Activated CD4-positive, alpha-beta T cell treated with anti-CD3 and anti-CD28 coated beads, Interleukin-2, amount 10 ng/mL, durations not matched to agents 24 days and 14 days (primary cell): Measurements from ENCODE around the gene EGLN1. TPM values are rescaled to one million over a fixed set of nuclear protein-coding genes. Genes with fewer than 3 reads are reported as not detected.

ENCODE experiments used
- DNase-seq: peaks from one replicate; pipeline ENCODE4 v3.0.0; 2022
- H3K27ac Mint-ChIP-seq: one replicate; pipeline ENCODE4 v1.8.0; 2022; ENCODE audit warnings: mild to moderate bottlenecking, mixed read lengths
- H3K27me3 Mint-ChIP-seq: one replicate; pipeline ENCODE4 v1.8.0; 2022; ENCODE audit warnings: mixed read lengths
- H3K36me3 Mint-ChIP-seq: one replicate; pipeline ENCODE4 v1.8.0; 2022; ENCODE audit warnings: low read depth, mild to moderate bottlenecking, mixed read lengths
- H3K4me1 Mint-ChIP-seq: one replicate; pipeline ENCODE4 v1.8.0; 2021; ENCODE audit warnings: mixed read lengths
- H3K4me3 Mint-ChIP-seq: one replicate; pipeline ENCODE4 v1.8.0; 2022; ENCODE audit warnings: mild to moderate bottlenecking, moderate library complexity, mixed read lengths
- H3K9me3 Mint-ChIP-seq: one replicate; pipeline ENCODE4 v1.8.0; 2021; ENCODE audit warnings: mixed read lengths
- intact Hi-C: fragments of 100-400 bp; cut with micrococcal nuclease; formaldehyde crosslinking; loops from one replicate; pipeline ENCODE4 v1.15.1; 2023
- total RNA-seq: library from RNA; stranded (reverse); gene quantifications from 2 replicates; pipeline ENCODE4 v1.2.3, GENCODE V29; 2022

The EGLN1 gene
- total RNA-seq, 1 donor from 2014 or later = 21.4 TPM

DNA sequence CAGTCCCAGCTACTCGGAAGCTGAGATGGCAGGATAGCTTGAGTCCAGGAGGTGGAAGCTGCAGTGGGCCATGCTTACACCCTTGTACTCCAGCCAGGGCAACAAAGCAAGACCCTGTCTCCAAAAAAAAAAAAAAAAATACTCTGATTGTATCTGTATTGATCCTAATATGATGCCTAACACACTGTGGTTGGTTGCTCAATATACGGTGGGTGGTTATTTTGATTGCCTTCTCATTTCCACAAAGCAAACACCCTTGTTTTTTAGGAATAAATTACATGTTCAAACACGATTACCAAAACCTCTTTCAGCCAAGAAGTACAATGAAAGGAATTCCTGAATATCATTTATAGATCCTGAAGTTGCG lies 3.4 kb downstream of the EGLN1 start:
- Mint-ChIP-seq H3K27me3 (peaks cover 3% of the 10 kb centered on the region), H3K4me1 (peaks cover 61% of the 10 kb centered on the region), H3K4me3 (peak overlapping the region; percentile 98), H3K36me3 (peaks cover 36% of the 10 kb centered on the region), H3K9me3 (no peaks in the 10 kb centered on the region), H3K27ac (no peak overlapping the region)
- DNase-seq = no peak
- intact Hi-C loops = no loop called here

DNA sequence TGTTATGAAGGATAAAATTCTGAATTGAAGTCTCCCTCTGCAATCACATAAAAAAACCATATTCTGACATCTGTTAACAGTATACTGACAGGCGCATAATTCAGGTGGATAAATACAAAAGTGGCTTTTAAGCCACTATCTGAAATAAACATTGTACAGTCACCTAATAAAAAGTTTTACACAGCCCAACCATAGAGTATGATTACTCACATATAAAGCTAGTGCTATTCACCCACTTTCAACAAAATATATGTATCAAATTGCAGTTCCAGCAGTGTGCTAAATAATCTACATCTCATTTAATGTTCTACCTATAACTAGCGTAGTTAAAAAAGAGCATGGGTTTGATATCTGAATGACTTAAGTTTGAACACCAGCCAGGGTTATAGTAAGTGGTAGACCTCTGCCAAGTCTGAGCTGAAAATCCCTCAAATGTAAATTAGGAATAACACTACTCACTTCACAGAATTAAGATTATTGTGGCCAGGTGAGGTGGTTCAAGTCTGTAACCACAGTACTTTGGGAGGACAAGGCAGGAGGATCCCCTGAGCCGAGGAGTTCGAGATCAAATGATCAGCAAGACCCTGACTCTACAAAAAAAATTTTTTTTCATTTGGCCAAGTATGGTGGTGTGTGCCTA lies 3.9 kb downstream of the EGLN1 start:
- H3K36me3 Mint-ChIP-seq = peaks cover 41% of the 10 kb centered on the region
- intact Hi-C loops = no loop called here

DNA sequence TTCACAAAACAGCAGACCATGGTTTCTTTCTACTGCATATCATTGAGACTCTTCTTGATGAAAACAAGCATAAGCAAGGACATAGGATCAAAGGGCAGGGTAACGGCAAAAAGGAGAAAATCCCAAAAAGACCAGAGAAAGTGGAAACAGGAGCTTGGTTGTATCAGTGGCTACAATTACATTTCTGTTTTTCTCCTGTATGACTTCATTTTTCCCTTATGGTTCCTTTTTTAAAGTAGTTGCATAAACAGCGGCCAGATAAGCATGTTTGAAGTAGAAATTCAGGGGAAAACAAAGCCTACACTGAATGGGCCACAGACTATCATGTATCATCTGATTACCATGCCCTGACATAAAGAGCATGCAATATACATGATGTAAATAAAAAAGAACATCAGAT lies 4.6 kb downstream of the EGLN1 start:
- Mint-ChIP-seq H3K4me1 (peaks cover 65% of the 10 kb centered on the region), H3K36me3 (peaks cover 48% of the 10 kb centered on the region), H3K9me3 (no peaks in the 10 kb centered on the region), H3K27me3 (no peaks in the 10 kb centered on the region), H3K4me3 (peak overlapping the region; percentile 61), H3K27ac (no peak overlapping the region)
- no peak for DNase-seq
- intact Hi-C loops = no loop called here

More for the DNA sequence above, 3.9 kb downstream of the EGLN1 start:
- H3K4me1 Mint-ChIP-seq = peaks cover 64% of the 10 kb centered on the region
- no peaks in the 10 kb centered on the region for H3K27me3 Mint-ChIP-seq
- H3K4me3 Mint-ChIP-seq = peak overlapping the region; percentile 98
- H3K9me3 Mint-ChIP-seq = no peaks in the 10 kb centered on the region
- no peak overlapping the region for H3K27ac Mint-ChIP-seq
- no peak for DNase-seq

DNA sequence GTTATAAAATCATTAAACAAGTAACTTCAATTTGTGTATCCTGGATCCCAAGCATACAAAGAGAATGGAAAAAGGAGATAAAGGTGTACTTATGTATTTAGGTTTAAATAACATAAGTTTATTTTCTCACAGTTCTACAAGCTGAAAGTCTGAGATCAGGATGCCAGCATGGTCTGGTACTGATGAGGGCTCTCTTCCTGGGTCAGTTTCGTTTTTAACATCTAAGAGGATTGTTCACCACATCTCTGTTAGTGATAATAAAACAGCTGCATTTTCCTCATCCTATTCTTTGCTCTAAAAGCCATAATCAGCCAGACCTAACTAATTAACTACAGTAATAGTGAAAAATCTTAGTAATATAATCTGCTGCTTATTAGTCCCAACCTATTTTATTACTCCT lies 5.2 kb downstream of the EGLN1 start:
- Mint-ChIP-seq H3K36me3 (peaks cover 53% of the 10 kb centered on the region), H3K27me3 (no peaks in the 10 kb centered on the region), H3K9me3 (no peaks in the 10 kb centered on the region), H3K4me3 (peak overlapping the region; percentile 61), H3K27ac (no peak overlapping the region), H3K4me1 (peaks cover 69% of the 10 kb centered on the region)
- intact Hi-C loops = no loop called here
- DNase-seq = no peak

DNA sequence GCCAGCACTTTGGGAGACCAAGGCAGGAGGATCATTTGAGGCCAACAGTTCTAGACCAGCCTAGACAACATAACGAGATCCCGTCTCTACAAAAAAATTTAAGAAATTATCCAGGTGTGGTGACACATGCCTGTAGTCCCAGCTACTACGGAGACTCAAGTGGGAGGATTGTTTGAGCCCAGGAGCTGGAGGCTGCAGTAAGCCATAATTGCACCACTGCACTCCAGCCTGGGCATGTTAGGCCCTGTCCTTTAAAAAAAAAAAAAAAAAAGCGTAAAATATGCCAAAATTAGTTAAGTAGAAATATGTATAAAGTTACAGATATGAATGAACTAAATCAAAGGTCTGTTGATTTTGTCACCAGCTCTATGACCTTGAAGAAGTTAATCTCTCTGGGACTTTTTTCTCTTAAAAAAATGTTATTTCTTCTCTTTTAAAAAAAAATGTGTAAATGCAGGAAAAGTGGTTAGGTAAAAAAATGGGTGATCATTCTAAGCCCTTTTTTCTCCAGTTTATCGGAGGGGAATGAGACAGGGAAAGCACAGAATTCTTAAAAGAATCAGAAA lies 7.0 kb downstream of the EGLN1 start:
- no peaks in the 10 kb centered on the region for H3K9me3 Mint-ChIP-seq
- intact Hi-C loops = no loop called here
- H3K4me1 Mint-ChIP-seq = peaks cover 64% of the 10 kb centered on the region
- H3K36me3 Mint-ChIP-seq = peaks cover 51% of the 10 kb centered on the region
- H3K27me3 Mint-ChIP-seq = no peaks in the 10 kb centered on the region
- H3K27ac Mint-ChIP-seq = no peak overlapping the region
- no peak for DNase-seq
- H3K4me3 Mint-ChIP-seq = no peak overlapping the region

DNA sequence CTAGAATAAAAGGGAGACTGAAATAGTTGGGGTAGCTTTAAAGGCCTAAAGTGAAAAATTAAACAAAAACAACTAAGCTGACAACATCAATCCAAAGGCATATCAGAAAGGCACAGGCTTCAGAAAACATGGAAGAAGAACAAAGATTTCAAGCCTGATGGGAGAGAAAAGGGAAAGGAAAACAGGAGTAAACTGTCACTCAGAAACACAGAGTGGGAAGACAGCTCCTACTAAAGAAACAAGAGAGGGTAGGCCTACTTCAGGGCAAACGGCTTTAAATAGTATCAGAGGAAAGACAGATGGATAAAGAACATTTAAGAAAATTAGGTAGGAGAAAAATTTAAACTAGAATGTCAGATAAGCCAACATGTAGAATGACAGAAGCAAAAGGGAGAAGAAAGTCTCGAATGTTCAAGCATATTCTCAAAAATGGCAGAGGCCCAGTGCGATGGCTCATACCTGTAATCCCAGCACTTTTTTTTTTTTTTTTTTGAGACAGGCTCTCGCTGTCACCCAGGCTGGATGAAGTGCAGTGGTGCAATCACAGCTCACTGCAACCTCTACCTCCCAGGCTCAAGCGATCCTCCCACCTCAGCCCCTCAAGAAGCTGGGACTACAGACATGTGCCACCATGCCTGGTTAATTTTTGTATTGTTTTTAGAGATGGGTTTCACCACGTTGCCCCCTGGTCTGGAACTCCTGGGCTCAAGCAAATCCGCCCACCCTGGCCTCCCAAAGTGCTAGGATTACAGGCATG lies 7.6 kb downstream of the EGLN1 start:
- intact Hi-C loops = no loop called here
- Mint-ChIP-seq H3K27ac (peak overlapping the region; percentile 26), H3K4me3 (peak overlapping the region; percentile 25), H3K9me3 (no peaks in the 10 kb centered on the region), H3K36me3 (peaks cover 45% of the 10 kb centered on the region), H3K27me3 (no peaks in the 10 kb centered on the region), H3K4me1 (peaks cover 58% of the 10 kb centered on the region)
- DNase-seq = no peak

DNA sequence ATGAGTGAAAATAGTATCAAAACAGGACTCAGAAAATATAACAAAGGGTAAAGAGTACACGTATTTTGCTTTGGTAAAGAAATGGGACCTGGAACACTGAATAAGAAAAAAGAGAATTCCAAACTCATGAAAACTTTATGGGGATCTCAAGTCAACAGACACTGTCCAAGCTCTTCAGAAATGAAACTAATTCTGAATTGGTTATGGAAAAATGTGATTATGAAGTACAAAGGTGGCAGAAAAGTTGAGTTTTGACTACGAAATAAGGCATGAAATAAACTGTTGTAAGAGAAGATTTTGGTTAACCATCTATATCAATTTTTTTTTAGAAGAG lies 8.4 kb downstream of the EGLN1 start:
- Mint-ChIP-seq H3K4me3 (peak overlapping the region; percentile 25), H3K36me3 (peaks cover 41% of the 10 kb centered on the region), H3K27ac (peak overlapping the region; percentile 27), H3K27me3 (no peaks in the 10 kb centered on the region), H3K9me3 (no peaks in the 10 kb centered on the region), H3K4me1 (peaks cover 52% of the 10 kb centered on the region)
- intact Hi-C loops = no loop called here
- DNase-seq = no peak

DNA sequence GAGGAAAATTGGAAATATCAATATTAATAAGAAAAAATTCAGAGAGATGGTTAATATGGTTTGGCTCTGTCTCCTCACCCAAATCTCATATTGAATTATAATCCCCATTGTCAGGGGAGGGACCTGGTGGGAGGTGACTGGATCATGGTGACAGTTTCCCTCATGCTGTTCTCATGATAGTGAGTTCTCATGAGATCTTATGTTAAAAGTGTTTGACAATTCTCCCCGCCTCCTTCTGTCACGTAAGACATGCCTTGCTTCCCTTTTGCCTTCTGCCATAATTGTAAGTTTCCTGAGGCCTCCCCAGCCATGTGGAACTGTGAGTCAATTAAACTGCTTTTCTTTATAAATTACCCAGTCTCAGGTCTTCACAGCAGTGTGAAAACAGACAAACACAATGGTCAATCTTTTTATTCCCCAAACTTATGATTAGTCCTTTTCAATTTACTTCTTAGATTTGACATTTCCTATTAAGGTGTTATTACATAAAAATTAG lies 11.0 kb downstream of the EGLN1 start:
- DNase-seq = no peak
- no peaks in the 10 kb centered on the region for H3K27me3 Mint-ChIP-seq
- peaks cover 35% of the 10 kb centered on the region for H3K36me3 Mint-ChIP-seq
- H3K4me1 Mint-ChIP-seq = peaks cover 36% of the 10 kb centered on the region
- no peak overlapping the region for H3K27ac Mint-ChIP-seq
- no peak overlapping the region for H3K4me3 Mint-ChIP-seq
- H3K9me3 Mint-ChIP-seq = no peaks in the 10 kb centered on the region
- intact Hi-C loops = no loop called here

DNA sequence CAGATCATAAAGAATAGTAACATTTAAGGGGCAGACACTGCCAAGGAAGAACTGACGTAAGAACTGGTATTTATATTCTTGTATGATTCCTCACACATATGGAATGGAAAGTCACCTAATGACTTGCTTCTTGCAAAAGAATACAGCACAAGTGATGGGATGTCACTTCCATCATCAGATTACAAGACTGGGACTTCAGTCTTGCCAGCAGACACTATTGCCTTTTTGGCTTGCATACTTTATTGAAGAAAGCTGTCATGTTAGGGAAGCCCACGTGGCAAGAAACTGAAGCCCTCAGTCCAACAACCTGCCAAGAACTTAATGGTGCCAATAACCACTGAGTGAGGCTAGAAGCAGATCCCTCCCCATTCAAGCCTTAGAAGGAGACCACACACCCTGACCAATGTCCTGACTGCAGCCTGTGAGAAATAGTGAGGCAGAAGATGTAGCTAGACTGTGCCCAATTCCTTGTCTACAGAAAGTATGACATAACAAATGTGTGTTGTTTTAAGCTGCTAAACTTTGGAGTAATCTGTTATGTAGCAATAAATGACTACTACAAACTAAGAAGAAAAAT lies 12.0 kb downstream of the EGLN1 start:
- no peak for DNase-seq
- Mint-ChIP-seq H3K4me1 (peaks cover 35% of the 10 kb centered on the region), H3K36me3 (peaks cover 35% of the 10 kb centered on the region), H3K27me3 (no peaks in the 10 kb centered on the region), H3K9me3 (no peaks in the 10 kb centered on the region), H3K27ac (no peak overlapping the region), H3K4me3 (no peak overlapping the region)
- intact Hi-C loops = no loop called here

DNA sequence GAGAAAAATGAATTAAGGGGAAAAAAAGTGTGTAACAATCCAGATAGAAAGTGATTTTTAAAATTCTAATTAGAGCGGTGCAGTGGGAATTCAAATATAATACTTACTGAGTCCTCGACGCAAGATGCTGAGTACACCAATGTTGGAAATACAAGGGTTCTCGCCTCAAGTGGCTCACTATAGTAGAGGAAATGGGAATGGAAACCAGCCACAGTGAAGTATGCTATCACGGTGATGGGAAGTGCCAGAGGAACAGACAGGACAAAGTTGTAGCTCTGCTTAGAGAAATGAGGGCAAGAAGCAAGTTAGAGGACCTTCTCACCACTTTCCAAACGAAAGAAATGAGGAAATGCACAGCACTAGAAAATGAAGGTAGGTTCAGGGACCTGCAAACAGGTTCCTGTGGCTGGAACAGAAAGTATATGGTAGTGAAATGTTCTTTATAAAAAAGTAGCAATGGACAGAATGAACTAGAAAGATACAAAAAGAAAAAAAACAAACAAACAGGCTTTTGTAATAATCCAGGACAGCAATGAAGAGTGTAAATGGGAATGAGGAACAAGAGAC lies 13.5 kb downstream of the EGLN1 start:
- Mint-ChIP-seq H3K36me3 (peaks cover 27% of the 10 kb centered on the region), H3K4me1 (peaks cover 27% of the 10 kb centered on the region), H3K27ac (no peak overlapping the region), H3K9me3 (no peaks in the 10 kb centered on the region), H3K27me3 (no peaks in the 10 kb centered on the region), H3K4me3 (no peak overlapping the region)
- no peak for DNase-seq
- intact Hi-C loops = no loop called here

DNA sequence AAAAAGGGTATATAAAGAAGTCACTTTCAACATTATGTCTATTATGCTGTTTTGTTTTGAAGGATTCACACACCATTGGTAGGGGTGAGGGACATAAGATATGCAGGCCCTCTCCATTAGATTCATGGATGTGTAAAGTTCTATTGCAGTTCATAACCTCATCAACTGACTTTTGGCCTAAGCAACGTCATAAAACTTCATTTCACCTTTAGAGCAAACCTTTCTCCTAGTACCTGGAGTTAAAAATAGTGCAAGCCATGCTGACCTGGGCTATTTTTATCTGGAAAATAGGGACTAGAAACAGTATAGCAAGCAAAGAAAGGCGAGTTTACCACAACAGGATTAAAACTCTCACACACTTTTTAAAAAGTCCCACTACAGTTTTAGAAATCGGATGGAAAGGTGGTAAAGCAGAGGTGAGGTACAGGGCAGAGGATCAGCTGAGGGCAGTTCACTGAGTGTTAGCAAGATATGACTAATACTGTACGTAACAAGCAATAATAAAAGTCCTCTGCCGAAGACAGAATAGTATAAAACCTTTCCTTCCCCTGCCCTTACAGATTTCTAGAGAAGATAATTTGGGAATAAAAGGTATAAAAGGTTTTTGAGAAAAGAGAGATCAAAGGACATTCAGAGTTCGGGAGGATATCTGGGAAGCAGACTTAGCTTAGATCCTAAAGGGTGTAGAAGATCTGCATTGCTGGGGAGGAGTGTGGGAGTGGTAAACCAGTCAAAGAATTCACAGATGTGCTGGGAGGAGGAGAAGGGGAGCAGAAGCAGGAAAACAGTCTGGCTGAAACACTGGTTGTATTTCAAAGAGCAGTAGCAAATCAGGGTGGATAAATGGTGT lies 14.3 kb downstream of the EGLN1 start:
- intact Hi-C loops = no loop called here
- Mint-ChIP-seq H3K4me3 (no peak overlapping the region), H3K27ac (no peak overlapping the region)

DNA sequence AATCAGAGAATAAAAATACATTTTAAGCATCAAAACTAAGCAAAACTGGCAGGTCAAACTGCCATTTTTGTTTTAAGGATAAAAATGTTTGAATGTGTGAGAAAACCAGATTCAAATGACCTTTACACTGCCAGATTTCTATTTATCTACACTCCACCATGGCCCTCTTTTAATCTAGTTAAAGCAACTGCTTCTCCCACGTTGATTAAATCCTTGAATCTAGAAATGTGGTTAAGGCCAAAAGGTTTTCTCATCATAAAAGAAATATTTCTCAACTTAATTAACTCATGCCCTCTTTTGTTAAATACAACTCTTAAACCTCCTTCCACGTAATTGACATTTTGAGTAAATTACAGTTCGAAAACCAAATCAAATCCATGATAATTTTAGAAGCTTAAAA lies 15.0 kb downstream of the EGLN1 start:
- Mint-ChIP-seq H3K4me3 (no peak overlapping the region), H3K4me1 (peaks cover 11% of the 10 kb centered on the region), H3K27ac (no peak overlapping the region), H3K9me3 (no peaks in the 10 kb centered on the region), H3K36me3 (peaks cover 17% of the 10 kb centered on the region), H3K27me3 (no peaks in the 10 kb centered on the region)
- intact Hi-C loops = no loop called here
- DNase-seq = no peak

More for the DNA sequence above, 14.3 kb downstream of the EGLN1 start:
- Mint-ChIP-seq H3K9me3 (no peaks in the 10 kb centered on the region), H3K36me3 (peaks cover 19% of the 10 kb centered on the region), H3K4me1 (peaks cover 19% of the 10 kb centered on the region), H3K27me3 (no peaks in the 10 kb centered on the region)
- DNase-seq = no peak

DNA sequence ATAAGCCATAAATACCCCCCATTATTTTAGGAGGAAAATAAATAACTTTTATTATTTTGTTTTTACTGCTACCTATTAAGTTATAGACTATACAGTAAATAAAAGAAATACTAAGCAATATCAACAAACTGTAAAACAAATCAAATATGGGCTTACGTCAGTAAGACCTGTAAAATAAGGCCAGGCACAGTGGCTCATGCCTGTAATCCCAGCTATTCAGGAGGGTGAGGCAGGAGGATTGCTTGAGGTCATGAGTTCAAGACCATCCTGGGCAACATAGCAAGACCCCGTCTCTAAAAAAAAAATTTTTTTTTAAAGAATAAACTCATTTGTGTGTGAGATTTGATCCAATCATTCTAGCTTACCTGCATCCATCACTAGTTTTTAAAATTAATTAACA lies 17.8 kb downstream of the EGLN1 start:
- Mint-ChIP-seq H3K36me3 (peaks cover 19% of the 10 kb centered on the region), H3K9me3 (no peaks in the 10 kb centered on the region), H3K27ac (no peak overlapping the region), H3K4me1 (peaks cover 9% of the 10 kb centered on the region), H3K27me3 (no peaks in the 10 kb centered on the region), H3K4me3 (no peak overlapping the region)
- no peak for DNase-seq
- intact Hi-C loops = no loop called here
